Sigmoid colon (tissue), 4 donors: Measurements from ENCODE around the gene RASAL2.

ENCODE experiments used
- EP300 ChIP-seq, 4 donors: sonication (generic); formaldehyde crosslinking; IDR thresholded peaks; one replicate each; pipeline ENCODE4 v1.6.1; 2017; ENCODE audit warnings: antibody characterized with exemption in 4 of 4
- POLR2A ChIP-seq, 2 donors: fragments of 450-650 bp; IDR thresholded peaks; one replicate each; pipeline ENCODE4 v1.6.1; 2016; ENCODE audit warnings: antibody characterized with exemption in 2 of 2, mild to moderate bottlenecking in 2 of 2, moderate library complexity in 2 of 2

DNA sequence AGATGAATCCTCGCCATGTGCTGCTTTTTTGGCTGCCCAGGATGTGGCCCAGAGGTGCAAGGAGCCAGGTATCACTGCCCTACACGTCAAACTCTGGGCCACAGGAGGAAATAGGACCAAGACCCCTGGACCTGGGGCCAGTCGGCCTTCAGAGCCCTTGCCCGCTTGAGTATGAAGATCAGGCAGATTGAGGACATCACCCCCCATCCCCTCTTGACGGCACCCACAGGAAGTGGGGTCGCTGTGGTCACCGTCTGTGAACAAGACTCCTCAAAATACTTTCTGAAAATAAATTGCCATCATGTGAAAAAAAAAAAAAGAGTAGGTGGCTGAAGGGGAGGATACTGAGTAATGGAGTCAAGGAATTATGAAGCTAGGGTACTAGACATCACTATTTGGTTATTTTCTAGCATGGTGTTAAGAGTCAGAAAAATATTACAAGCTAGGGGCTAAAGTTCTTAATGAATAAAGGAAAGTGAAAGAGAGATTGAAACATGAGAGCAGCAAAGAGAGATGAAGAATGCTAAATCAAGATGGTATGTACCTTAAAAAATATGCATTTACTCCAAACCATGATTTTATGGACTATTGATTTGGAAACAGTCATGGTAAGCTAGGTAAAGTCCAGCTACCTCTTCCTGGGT, 318.0 kb downstream of the RASAL2 start:
- TF ChIP-seq EP300 (IDR thresholded peaks at IDR 0.05) = no peak
- TF ChIP-seq POLR2A (IDR thresholded peaks at IDR 0.05) = no peak
